A673 (cell line): Measurements from ENCODE around the gene GIMAP1. TPM values are rescaled to one million over a fixed set of nuclear protein-coding genes. Genes with fewer than 3 reads are reported as not detected.

Experiments
- BruUV-seq: library from RNA; stranded (reverse); fragments of 400-500 nt; replicated peaks from 2 replicates; lab custom pipeline; 2021; lab: Mats Ljungman, UMichigan
- CTCF ChIA-PET: fragments of 300-600 bp; sonication (Branson Sonifier 250); formaldehyde crosslinking; loops from one replicate; lab custom pipeline; 2022; ENCODE audit warnings: antibody characterized with exemption; lab: Charles Lee
- POLR2A ChIA-PET: fragments of 300-600 bp; sonication (Branson Sonifier 250); formaldehyde crosslinking; loops from one replicate; lab custom pipeline; 2022; ENCODE audit warnings: antibody characterized with exemption; ENCODE audit not compliant: low non-redundant PET; lab: Charles Lee
- DNase-seq: peaks from one replicate; pipeline ENCODE4 v3.0.0-alpha.2; 2015; ENCODE audit warnings: low spot score
- H3K27ac ChIP-seq: fragments of 200-600 bp; sonication (generic); 2 replicates; pipeline ENCODE4 v1.5.1; 2016; ENCODE audit warnings: mixed run types, low read depth, mild to moderate bottlenecking, mixed read lengths, antibody characterized with exemption, low read length; ENCODE audit not compliant: poor library complexity, severe bottlenecking
- H3K27me3 ChIP-seq: fragments of 200-600 bp; sonication (generic); replicated peaks from 2 replicates; pipeline ENCODE4 v1.6.1; 2017; ENCODE audit warnings: mixed run types, low read depth, mild to moderate bottlenecking, mixed read lengths, antibody characterized with exemption, low read length; ENCODE audit not compliant: insufficient read depth, poor library complexity
- H3K36me3 ChIP-seq: fragments of 200-600 bp; sonication (generic); 2 replicates; pipeline ENCODE4 v1.6.1; 2016; ENCODE audit warnings: mixed run types, mild to moderate bottlenecking, mixed read lengths, antibody characterized with exemption, low read length; ENCODE audit not compliant: insufficient read depth, poor library complexity, severe bottlenecking
- H3K4me1 ChIP-seq: fragments of 200-600 bp; sonication (generic); 2 replicates; pipeline ENCODE4 v1.6.1; 2017; ENCODE audit warnings: mixed run types, mild to moderate bottlenecking, mixed read lengths, antibody characterized with exemption, low read length; ENCODE audit not compliant: insufficient read depth, poor library complexity, severe bottlenecking
- H3K4me3 ChIP-seq: fragments of 200-600 bp; sonication (generic); 2 replicates; pipeline ENCODE4 v1.5.1; 2016; ENCODE audit warnings: low read depth, mixed run types, mild to moderate bottlenecking, mixed read lengths, low read length; ENCODE audit not compliant: poor library complexity, severe bottlenecking
- H3K9me3 ChIP-seq: fragments of 200-600 bp; sonication (generic); 2 replicates; pipeline ENCODE4 v1.6.1; 2016; ENCODE audit warnings: mixed run types, low read depth, mild to moderate bottlenecking, mixed read lengths, antibody characterized with exemption, low read length; ENCODE audit not compliant: poor library complexity, severe bottlenecking
- EZH2 ChIP-seq: fragments of 200-600 bp; sonication (generic); IDR thresholded peaks from 2 replicates; pipeline ENCODE4 v1.6.1; 2017; ENCODE audit warnings: borderline replicate concordance, low read depth, mild to moderate bottlenecking, mixed read lengths, antibody characterized with exemption, low read length; ENCODE audit not compliant: poor library complexity, severe bottlenecking
- intact Hi-C: fragments of 100-400 bp; cut with micrococcal nuclease; formaldehyde crosslinking; loops from one replicate; pipeline ENCODE4 v1.10.0; 2022; ENCODE audit not compliant: unreplicated experiment
- total RNA-seq: library from RNA; stranded (reverse); gene quantifications from 2 replicates; pipeline ENCODE4 v1.2.3, GENCODE V29; 2021
- TF ChIP-seq, protein P1 (sequence below): fragments of 300-800, 200-600 bp; sonication (generic); conservative IDR thresholded peaks from 2 replicates; pipeline ENCODE4 v1.5.1; 2017; ENCODE audit warnings: low read depth, mild to moderate bottlenecking, antibody characterized with exemption, low read length, moderate library complexity, mixed read lengths

Gene GIMAP1
- total RNA-seq, 1 experiment from 2014 or later: not detected

DNA sequence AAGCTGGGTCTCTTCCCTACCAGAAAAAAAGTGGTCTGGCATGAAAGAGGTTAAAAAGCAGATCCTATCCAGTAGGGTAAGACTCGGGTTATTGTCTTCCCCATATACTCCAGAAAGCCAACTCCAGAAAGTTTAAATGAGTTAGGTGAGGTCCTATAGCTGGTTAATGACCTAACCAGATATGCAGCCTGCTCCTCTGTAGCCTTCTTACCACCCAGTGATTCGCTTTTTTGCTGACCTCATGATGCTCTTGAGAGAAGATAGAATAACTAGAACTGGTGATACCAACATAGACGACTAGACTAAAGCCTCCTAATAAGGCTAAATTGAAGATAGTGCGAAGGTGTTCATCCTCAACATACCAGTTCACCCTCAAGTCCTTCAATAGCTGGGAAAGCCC, 675 bp upstream of the GIMAP1 start:
- H3K36me3 ChIP-seq: no peaks in the 10 kb centered on the region
- H3K27ac ChIP-seq: no peak overlapping the region
- ChIA-PET POLR2A (no interaction called here), CTCF (interaction anchor here (0.6 kb wide), 1 partner anchor 186 kb away, joined by 3 read pairs; no protein-coding TSS in a partner anchor)
- no peak for DNase-seq
- H3K4me3 ChIP-seq: no peak overlapping the region
- H3K4me1 ChIP-seq: no peaks in the 10 kb centered on the region
- no peak for TF ChIP-seq EZH2
- TF ChIP-seq, protein P1, sequence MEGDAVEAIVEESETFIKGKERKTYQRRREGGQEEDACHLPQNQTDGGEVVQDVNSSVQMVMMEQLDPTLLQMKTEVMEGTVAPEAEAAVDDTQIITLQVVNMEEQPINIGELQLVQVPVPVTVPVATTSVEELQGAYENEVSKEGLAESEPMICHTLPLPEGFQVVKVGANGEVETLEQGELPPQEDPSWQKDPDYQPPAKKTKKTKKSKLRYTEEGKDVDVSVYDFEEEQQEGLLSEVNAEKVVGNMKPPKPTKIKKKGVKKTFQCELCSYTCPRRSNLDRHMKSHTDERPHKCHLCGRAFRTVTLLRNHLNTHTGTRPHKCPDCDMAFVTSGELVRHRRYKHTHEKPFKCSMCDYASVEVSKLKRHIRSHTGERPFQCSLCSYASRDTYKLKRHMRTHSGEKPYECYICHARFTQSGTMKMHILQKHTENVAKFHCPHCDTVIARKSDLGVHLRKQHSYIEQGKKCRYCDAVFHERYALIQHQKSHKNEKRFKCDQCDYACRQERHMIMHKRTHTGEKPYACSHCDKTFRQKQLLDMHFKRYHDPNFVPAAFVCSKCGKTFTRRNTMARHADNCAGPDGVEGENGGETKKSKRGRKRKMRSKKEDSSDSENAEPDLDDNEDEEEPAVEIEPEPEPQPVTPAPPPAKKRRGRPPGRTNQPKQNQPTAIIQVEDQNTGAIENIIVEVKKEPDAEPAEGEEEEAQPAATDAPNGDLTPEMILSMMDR: no peak
- H3K9me3 ChIP-seq: no peaks in the 10 kb centered on the region
- no TSS peak for BruUV-seq
- H3K27me3 ChIP-seq: no peaks in the 10 kb centered on the region
- intact Hi-C loops: no loop called here

DNA sequence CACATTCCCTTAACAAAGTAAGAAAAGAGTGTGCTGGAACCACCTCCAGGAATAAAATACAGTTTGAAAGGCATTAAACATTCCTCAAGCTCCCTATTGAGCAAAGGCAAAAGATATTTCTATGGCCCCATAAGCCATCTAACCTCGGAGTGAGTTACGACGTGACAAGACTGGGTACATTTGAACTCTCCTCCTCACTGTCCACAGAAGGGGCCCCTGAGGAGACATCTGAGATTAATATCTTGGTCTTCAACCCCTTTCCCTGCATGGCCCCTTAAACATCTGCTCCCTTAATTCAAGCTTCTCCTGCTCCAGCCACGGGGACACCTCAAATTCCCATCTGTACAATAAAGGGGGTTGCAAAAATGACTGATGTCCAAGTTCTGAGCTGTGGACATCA, 526 bp downstream of the GIMAP1 start:
- CTCF ChIA-PET: no interaction called here

DNA sequence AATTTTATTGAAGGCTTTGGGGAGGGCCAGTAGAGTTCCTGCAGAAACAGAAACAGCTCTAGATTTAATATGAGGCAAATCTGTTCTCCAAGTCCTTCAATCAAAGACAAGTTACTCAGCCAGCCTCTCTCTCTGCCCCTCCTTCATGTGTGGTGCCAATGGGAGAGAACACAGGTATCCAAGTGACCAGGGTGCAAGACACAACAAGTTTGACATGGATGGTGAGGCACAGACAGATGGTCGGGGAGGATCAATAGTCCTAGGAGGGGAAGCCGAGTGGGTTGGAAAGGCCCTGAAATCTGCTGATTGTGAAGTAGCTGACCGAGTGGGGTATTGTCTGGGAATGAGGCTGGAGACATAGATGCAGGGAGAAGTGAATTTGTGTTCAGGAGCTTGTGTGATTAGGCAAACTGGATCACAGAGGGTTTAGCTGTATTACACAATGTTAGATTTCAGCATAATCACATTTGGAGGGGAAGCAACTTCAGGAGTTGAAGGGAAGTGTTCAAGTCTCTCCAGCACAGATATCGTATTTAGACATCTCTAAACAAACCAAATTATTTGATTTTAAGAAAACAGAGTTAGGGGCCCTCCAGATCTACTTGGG, 1.5 kb downstream of the GIMAP1 start:
- Histone ChIP-seq H3K4me3 (no peak overlapping the region), H3K9me3 (no peaks in the 10 kb centered on the region), H3K4me1 (no peaks in the 10 kb centered on the region), H3K36me3 (no peaks in the 10 kb centered on the region), H3K27me3 (no peaks in the 10 kb centered on the region), H3K27ac (no peak overlapping the region)
- intact Hi-C loops: no loop called here
- no peak for DNase-seq
- BruUV-seq: no TSS peak
- ChIA-PET CTCF (no interaction called here), POLR2A (no interaction called here)
- TF ChIP-seq, protein P1: no peak
- no peak for TF ChIP-seq EZH2

More for the DNA sequence above, 526 bp downstream of the GIMAP1 start:
- no TSS peak for BruUV-seq
- intact Hi-C loops: no loop called here
- H3K36me3 ChIP-seq: no peaks in the 10 kb centered on the region
- no peak overlapping the region for H3K4me3 ChIP-seq
- no peak overlapping the region for H3K27ac ChIP-seq
- POLR2A ChIA-PET: no interaction called here
- TF ChIP-seq, protein P1: no peak
- TF ChIP-seq EZH2: no peak
- no peak for DNase-seq
- no peaks in the 10 kb centered on the region for H3K27me3 ChIP-seq
- no peaks in the 10 kb centered on the region for H3K9me3 ChIP-seq
- no peaks in the 10 kb centered on the region for H3K4me1 ChIP-seq
